Activated CD8-positive, alpha-beta memory T cell treated with anti-CD3 and anti-CD28 coated beads, Interleukin-2, amount 50 U/mL, for 24 hours (primary cell): ENCODE data around the gene SKA3.
"Not testable (repeated sequence)": the region's sequence is repeated elsewhere in the genome, so short reads cannot be mapped to it uniquely, and the experiment has no call there.

Source experiments
- DNase-seq: peaks from one replicate; pipeline ENCODE4 v3.0.0-alpha.2; 2020; ENCODE audit errors: extremely low read depth

SKA3 gene

DNA sequence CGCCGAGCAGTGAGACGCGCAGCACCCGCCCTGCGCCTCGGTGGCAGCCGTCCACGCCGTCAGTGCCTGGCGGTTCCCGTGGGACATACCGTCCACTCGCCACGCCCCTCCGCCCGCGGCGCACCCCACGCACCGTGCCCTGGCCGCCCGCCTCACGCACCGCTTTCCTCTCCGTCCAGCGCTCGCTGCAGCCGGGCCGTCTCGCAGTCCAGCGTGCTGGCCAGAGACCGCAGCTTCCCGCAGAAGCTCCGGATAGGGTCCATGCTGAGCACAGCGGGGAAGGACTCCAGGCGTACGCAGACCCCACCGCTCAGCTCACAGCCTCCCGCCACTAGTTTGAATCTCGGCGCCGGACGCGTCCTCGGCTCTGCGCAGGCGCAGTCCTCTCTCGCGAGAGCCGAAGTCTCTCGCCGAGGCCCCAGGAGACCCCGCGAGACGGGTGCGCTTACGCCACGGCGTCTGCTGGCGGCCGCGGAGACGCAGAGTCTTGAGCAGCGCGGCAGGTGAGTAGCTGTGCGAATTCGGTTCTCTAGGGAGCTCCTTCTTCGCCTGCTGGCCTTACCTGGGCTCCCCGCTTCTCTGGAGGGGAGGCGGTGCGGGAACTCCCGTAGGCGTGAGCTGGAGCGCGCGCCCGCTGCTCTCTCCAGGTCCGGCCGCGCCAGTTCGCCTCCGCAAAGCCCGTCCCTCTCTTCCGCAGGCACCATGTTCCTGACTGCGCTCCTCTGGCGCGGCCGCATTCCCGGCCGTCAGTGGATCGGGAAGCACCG lies at the start of gene SKA3, which contains the start of gene MRPL57:
SKA3 (minus strand) TSS at position 338 of the 767 bp plus-strand sequence; CDS start at position 263, 75 bp downstream.
MRPL57 (plus strand) TSS at position 444 of the 767 bp plus-strand sequence; CDS start at position 703, 259 bp downstream.
- peak; percentile 85 for DNase-seq

DNA sequence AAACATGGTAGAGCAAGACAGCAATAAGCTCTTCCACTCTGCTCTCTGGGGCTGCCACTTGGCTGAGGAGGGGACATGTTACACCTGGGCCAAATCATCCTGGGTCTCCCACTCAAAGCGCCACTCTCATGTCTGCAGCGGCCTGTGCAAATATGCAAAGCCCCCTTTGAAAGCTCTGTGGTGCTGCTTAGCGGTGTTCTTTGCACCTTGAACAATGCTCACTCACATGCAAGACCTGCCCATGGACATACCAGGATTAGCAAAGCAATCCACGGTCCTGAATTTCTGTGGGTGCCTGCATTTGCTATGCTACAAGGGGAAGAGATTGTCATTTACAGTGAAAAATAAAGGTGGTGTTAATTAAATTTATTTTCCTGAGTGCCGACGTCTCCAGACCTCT lies 48.7 kb upstream of the SKA3 start:
- no peak for DNase-seq

DNA sequence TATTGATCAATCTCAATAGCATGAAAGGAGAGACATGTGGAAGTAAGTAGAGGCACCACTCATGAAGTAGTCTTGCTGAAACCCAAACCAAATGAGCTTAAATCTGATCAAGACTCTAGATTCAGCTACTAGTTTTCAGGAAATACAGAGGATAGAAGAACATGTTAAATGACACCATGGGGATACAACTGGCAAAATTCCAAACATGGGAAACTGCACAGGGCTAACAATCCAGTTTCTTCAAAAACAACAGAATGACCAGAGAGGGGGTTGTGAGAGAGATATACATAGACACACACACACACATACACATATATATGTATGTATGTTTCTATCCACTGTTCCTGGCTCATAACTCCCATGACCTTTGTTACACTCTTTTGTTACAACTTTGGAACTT lies 44.9 kb upstream of the SKA3 start:
- DNase-seq: no peak

DNA sequence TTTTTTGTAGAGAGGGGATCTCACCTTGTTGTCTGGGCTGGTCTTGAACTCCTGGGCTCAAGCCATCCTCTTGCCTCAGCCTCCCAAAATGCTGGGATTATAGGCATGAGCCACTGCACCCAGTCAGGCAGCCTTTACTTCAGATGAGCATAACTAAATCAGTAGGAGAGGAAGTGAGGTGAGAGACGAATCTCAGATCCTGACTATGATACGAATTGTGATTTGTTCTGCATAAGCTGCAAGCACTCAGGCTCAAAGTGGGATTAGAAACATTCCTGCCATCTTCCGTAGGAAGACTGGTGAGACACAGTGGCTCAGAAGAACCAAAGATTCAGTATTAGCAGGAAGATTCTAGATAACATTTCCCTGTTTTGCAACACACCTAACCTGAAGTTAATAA lies 43.4 kb upstream of the SKA3 start:
- not testable (repeated sequence) for DNase-seq

DNA sequence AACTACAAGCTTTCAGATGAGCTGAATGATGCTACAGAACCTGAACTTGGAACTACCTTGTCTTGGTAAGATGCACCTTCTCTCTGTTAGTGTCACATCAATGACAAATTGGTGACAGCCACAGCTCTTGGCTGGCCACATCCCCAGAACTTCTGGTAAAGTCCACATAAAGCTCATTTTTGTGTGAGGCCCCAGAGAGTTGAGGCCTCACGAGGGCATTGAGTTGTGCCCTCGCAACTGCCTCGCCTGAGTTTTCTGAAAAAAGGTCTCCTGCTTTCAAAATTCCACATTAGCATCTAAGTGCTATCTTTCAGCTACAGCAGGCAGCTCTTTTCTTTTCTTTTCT lies 42.7 kb upstream of the SKA3 start:
- DNase-seq: no peak

DNA sequence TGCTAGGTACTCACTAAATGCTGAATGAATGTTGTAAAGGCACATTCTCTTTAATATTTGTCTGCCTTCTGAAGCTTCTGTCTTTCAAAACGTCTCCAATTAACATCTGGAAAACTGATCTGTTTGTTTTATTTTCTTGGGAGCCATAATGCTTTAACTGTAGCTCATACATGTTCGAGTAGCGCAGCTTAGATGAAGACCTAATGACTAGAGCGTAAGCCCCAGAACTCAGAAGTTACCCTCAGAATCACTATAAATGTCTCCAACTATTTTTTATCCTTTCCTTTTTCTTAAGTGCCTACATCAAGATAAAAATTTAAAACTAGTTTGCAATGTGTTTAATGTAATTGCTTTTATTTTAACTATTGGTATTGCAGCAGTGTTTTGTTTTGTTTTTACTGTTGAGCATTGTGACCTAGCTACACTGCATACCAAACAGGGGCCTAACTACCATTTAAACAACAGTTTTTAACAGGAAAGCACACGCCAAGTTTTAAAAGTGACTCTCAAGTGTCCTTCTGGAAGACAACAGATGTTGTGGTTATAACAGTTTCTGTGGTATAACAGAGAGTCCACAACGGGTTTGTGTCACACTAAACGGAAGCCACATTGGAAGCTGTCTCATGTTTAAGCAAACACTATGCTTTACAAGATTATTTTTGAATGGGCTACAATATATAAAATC lies 42.1 kb upstream of the SKA3 start:
- DNase-seq: no peak

DNA sequence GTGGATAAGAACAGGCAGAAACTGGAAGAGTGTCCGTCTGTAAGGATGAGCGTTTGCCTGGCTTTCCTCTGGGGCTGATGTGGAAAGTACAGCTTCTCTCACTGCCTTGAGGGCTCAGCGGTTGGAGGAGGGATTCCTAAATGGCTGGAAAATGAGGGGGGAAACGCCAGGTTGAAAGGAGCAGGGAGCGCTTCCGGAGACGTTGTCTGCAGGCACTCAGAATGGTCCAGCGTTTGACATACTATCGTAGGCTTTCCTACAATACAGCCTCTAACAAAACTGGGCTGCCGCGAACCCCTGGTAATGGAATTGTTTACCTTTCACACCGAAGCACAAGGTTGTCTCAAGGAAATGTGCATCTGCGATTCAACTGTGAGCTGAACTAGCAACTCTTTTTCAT lies 40.0 kb upstream of the SKA3 start:
- DNase-seq: no peak

DNA sequence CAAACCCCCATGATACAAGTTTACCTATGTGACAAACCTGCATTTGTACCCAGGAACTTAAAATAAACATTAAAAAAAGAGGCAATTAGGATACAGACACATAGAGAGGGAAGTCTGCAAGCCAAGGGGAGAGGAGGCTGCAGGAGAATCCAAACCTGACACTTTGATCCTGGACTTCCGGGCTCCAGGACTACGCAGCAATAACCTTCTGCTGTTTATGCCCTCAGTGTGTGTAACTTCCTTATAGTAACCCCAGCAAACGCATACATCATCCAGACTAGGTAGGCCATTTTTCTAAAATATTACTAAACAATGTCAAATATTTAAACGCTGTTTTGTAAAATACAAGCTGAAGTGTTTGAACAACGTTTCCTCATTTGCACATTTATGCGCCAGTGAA lies 39.1 kb upstream of the SKA3 start:
- DNase-seq: not testable (repeated sequence)

DNA sequence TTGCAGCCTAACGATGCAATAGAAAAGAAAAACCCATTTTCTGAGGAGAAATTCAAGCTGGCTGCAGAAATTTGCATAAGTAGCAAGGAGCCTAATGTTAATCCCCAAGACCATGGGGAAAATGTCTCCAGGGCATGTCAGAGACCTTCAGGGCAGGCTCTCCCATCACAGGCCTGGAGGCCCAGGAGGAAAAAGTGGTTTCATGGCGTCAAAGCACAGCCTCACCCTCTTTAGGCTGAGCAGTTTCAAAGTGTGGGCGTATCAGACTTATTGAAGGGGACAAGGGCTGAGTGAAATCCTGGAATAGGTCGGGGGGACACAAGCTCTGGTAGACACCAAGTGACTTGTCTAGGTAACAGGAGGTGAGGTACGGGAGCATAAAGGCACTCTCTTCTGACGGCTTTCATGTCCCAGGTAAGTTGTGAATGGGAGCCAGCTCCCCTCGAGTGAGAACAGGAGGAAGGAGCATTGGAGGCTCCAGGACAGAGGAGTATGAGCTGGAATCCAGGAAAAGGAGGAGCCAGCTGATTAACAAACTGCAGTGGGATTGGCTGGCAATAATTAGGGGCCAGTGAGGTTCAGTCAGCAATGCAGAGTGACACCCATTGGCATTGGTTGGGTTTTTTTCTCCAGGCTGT lies 35.9 kb upstream of the SKA3 start:
- DNase-seq: no peak

DNA sequence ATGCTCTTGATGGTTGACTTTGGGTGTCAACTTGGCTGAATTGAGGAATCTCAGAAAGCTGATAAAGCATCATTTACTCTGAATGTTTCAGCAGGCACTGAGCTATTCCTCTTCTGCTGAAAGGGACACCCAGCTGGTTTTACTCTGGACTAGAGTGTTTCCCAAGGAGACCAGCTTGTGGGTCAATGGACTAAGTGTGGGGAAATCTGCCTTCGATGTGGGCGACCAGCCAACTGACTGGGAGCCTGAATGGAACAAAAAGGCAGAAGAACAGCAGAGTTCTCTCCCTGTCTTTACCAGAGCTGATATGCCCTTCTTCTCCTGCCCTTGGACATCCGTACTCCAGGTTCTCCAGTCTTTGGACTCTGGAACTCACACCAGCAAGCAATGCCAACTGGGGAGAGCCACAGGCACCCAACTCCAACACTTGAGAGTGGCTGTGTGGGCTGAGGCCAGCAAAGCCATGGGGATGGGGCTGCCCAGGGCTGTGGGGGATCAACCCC lies 32.4 kb upstream of the SKA3 start:
- DNase-seq: no peak

DNA sequence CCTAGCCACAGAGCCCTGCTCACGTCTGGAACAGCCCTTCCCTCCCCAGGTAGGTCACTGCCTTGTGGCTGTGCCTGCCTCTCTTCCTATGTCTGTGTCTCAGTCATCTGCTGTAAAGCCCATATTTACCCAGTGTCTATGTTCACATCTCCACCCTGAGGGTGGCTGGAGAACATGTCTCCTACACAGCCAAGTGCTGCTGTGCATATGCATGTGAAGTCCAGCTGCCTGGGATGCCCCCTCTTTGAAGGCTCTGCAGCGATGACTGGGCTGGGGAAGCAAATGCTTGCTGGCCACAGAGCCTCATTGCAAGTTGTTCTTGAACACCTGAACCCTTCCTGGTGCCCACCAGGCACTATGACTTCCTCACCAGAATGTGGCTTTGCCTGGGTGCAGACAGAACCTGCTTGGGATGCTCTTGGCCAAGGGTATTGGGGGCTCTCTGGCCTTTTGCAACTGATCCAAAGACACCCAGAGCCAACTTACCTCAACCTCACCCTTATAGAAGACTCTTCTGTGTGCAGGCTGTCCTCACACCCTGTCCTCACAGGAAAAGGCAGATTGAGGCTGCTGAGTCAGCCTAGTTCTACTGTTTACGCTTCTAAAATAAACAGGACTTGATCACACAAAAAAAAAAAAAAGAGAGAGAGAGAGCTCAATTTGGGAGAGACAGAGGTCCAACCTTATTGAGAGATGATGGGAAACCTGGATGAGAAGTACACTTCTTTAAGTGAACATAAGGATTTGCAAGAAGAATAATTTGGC lies 26.6 kb upstream of the SKA3 start:
- DNase-seq: no peak

DNA sequence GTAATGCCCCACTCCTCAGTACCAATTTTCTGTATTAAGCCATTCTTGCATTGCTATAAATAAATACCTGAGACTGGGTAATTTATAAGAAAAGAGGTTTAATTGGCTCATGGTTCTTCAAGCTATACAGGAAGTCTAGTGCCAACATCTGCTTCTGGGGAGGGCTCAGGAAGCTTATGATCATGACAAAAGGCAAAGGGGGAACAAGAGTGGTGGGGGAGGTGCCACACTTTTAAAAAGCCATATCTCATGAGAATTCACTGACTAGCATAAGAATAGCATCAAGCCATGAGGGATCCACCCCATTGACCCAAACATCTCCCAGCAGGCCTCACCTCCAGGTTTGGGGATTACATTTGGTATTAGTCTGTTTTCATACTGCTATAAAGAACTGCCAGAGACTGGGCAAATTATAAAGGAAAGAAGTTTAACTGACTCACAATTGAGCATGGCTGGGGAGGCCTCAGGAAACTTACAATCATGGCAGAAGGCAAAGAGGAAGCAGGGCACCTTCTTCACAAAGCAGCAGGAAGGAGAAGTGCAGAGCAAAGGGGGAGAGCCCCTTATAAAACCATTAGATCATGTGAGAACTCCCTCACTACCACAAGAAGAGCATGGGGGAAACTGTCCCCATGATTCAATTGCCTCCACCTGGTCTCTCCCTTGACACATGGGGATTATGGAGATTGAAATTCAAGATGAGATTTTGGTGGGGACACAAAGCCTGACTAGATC lies 25.3 kb upstream of the SKA3 start:
- DNase-seq: not testable (repeated sequence)

DNA sequence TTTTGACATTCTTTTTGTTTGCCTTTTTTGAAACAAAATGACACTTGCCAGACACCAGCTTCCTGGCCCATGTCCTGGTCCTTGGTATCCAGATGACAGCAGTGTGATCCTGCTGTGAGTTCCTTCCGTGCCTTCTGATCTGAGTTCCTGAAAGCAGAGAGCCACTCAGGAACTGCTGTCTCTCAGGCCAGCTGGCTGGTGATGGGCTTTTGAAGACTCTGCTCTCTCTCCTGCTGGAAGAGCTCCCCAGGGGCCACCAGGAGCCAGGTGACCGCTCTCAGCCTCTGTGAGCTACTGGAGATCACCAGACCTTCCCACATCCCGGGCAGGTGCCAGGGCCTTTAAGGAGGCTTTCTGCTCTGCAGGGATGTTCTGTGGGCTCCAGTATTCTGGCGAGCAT lies 22.0 kb upstream of the SKA3 start:
- not testable (repeated sequence) for DNase-seq

DNA sequence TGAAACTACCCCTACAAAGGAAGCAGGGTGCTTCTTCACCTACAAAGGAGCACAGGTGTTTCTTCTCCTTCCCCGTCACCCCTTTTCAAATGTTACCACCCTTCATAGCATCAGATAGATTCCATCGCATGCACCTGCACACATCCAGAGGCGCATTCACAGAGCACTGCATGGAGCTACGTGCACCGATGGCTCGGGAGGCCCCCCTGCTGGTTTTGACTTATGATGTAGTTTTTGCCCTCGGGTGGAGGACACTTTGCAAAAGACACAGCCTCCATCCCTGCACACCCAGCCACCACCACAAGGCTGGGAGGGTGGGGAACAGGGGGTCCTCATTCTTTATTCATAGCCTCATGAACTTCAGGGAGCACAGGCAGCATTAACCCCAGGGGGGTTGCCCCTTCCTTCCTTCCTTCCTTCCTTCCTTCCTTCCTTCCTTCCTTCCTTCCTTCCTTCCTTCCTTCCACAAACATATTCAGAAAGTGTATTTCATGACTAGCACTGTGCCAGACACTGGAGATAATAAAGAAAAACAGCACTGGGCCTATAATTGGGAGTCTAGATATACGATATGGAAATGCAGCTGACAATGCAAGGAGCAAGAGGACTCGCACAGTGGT lies 21.4 kb upstream of the SKA3 start:
- not testable (repeated sequence) for DNase-seq

DNA sequence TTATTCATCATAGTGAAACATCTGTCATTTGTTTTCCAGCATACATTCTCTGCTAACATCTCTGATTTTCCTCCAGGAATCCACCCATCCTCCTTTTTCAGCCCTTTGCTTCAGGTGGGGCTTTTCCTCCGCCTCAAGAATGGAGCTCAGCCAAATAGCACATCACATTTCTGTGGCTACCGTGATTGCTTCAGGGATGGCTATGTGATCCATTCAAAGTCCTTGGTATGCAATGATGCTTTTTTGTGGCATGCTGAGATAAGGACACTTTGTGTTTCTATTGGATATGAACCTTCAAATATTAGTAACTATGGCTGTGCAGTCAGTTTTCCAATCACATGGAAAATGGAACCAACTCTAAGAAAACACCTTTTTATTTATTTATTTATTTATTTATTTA lies 18.4 kb upstream of the SKA3 start:
- not testable (repeated sequence) for DNase-seq

DNA sequence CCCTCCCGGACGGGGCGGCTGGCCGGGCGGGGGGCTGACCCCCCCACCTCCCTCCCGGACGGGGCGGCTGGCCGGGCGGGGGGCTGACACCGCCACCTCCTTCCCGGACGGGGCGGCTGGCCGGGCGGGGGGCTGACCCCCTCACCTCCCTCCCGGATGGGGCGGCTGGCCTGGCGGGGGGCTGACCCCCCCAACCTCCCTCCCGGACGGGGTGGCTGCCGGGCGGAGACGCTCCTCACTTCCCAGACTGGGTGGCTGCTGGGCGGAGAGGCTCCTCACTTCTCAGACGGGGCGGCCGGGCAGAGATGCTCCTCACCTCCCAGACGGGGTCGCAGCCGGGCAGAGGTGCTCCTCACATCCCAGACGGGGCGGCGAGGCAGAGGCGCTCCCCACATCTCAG lies 10.1 kb upstream of the SKA3 start:
- not testable (repeated sequence) for DNase-seq

DNA sequence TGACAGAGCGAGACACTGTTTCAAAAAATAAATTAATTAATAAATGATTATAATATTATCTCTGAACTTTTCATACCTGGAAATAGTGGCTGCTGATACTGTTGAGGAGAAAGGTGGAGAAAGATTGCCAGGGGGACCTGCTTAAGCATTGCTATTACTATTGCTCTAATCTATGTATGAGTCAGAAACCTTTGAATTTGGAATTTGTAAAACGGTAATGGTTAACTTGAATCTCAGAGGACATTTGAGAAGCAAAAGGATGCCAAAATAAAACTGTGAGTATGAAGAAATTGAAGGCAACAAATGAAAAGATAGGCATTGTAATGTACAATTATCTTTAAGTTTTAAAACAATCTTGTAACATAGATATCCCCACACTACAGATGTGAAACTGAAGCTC lies 5.3 kb upstream of the SKA3 start:
- no peak for DNase-seq

DNA sequence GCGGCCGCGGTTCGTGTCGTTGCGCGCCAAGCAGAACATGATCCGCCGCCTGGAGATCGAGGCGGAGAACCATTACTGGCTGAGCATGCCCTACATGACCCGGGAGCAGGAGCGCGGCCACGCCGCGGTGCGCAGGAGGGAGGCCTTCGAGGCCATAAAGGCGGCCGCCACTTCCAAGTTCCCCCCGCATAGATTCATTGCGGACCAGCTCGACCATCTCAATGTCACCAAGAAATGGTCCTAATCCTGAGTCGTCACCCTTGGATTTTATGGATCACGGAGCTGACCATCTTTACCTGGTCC lies 581 bp upstream of the SKA3 start:
- DNase-seq: no peak

DNA sequence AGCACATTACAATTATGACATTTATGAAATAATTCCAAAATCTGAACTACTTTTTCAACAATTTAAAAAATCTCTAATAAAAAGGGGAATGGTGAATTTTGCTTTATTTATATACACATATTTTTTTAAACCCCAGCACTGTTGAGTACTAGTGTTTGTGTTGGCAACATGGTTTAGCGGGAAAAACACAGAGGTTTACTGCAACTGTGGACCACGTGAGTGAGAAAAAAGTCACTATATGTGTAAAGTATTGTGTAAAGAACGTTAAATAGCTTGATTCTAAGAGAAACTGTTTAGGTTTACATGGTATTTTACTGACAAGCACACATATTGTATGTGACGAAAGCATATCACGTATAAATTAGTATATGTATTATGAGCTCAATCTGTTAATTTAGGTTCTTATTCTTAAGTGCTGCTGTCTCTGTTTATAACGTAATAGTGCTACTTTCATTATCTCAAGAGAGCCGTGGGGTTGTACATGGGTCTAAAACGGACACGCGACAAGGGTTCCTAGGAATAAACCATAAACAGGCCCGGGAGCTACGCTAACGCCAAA lies 617 bp downstream of the SKA3 start:
- no peak for DNase-seq

DNA sequence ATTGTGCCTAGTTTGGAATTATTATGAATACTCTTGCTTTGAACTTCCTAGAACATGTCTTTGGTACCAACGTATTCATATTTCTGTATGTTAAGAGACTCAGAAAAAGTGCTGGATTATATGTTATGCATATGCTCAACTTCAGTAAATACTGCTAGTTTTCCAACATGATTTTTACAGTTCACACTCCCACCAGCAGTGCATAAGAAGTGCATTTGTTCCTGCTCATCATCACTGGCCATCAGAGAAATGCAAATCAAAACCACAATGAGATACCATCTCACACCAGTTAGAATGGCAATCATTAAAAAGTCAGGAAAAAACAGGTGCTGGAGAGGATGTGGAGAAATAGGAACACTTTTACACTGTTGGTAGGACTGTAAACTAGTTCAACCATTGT lies 2.6 kb downstream of the SKA3 start:
- DNase-seq: not testable (repeated sequence)

DNA sequence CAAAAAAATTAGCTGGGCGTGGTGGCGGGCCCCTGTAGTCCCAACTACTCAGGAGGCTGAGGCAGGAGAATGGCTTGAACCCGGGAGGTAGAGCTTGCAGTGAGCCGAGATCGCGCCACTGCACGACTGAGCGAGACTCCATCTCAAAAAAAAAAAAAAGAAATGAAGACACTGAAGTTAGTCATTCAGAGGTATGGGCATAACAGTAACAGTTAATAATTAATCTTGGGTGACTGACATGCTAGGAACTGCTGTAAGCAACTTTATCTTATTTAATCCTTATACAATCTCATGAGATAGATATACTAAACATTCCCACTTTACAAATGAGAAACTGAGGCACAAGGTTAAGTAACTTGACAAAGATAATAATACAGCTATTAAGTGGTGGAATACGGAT lies 4.9 kb downstream of the SKA3 start:
- no peak for DNase-seq
